ENCODE results near the gene INPP4B. TPM values are rescaled to one million over a fixed set of nuclear protein-coding genes. Genes with fewer than 3 reads are reported as not detected.

Gene INPP4B
- total RNA-seq, 1 donor from 2014 or later = 12.0 TPM

DNA sequence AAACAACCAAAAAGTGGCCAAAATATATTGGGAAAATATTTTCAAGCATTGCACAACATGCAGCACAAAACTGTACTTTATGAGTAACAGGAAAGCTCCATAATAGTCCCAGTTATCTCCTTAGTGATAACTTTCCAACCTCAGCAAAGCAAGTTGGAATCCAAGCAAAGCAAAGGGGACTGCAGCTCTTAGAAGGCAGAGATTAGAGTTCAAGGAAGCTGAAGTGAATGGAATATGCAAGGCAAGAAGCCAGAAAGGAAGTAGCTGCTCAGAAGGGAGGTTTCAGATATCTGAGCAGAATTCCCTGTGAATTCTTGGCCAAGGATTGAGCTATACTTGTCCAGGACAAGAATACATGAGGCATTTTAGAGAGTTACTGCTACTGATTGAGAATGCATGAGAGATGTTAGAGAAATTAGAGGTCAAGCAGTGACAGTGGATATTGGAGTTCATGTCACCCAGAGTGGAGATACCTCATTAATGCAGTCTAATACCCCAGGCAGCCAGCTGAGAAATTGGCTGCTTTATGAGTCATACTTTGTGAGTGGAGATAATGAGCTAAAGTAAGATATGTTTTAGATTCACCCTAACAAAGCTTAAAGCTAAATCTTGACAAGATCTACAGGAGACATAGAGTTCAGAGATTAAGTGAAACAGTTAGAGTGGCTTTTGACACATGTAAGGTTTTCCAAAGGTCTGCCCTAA lies 102.8 kb downstream of the INPP4B start:
- no peak overlapping the region for H3K4me3 ChIP-seq (ENCODE audit: low read depth, low read length)
- no peak for DNase-seq (ENCODE audit: low read depth)
- TF ChIP-seq, protein P1, sequence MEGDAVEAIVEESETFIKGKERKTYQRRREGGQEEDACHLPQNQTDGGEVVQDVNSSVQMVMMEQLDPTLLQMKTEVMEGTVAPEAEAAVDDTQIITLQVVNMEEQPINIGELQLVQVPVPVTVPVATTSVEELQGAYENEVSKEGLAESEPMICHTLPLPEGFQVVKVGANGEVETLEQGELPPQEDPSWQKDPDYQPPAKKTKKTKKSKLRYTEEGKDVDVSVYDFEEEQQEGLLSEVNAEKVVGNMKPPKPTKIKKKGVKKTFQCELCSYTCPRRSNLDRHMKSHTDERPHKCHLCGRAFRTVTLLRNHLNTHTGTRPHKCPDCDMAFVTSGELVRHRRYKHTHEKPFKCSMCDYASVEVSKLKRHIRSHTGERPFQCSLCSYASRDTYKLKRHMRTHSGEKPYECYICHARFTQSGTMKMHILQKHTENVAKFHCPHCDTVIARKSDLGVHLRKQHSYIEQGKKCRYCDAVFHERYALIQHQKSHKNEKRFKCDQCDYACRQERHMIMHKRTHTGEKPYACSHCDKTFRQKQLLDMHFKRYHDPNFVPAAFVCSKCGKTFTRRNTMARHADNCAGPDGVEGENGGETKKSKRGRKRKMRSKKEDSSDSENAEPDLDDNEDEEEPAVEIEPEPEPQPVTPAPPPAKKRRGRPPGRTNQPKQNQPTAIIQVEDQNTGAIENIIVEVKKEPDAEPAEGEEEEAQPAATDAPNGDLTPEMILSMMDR (conservative IDR thresholded peaks at IDR 0.05; ENCODE audit: low read depth, low read length) = no peak

DNA sequence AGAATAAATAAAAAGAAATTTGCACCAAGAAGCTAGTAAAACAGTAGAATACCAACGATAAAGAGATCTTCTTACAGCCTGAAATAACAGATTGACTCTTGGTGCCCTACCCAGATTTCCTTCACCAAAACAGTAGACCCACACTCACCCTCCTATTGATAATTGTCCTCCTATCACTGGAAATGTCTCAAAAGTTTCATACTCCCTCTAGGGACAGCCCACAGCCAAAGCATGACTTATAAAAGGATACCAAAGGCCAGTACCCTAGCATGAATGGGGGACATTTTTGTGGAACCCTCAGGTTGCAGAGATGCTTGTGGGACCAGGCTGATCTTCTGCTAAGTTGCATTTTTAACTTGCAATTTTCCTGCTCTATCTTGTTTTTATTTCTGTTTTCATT lies 104.1 kb downstream of the INPP4B start:
- no peak for DNase-seq (ENCODE audit: low read depth)
- H3K4me3 ChIP-seq (ENCODE audit: low read depth, low read length) = no peak overlapping the region
- TF ChIP-seq, protein P1 (conservative IDR thresholded peaks at IDR 0.05; ENCODE audit: low read depth, low read length) = peak; percentile 35

DNA sequence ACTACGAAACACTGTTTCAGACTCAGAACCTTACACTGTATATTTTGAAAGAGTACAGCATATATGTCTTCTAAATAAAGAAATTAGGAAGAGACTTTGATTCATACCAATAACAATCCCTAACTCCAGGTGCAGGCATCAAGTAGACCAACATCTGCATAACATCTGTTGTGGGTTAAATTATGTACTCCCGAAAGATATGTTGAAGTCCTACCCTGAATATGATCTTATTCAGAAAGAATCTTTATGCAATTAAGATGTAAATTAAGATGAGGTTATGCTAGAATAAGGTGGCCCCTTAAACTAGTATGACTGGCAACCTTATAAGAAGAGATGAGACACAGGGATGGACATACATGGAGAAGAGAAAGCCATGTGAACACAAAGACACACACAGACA lies 117.9 kb downstream of the INPP4B start:
- no peak for DNase-seq (ENCODE audit: low read depth)
- H3K4me3 ChIP-seq (ENCODE audit: low read depth, low read length) = no peak overlapping the region
- TF ChIP-seq, protein P1 (conservative IDR thresholded peaks at IDR 0.05; ENCODE audit: low read depth, low read length) = no peak

DNA sequence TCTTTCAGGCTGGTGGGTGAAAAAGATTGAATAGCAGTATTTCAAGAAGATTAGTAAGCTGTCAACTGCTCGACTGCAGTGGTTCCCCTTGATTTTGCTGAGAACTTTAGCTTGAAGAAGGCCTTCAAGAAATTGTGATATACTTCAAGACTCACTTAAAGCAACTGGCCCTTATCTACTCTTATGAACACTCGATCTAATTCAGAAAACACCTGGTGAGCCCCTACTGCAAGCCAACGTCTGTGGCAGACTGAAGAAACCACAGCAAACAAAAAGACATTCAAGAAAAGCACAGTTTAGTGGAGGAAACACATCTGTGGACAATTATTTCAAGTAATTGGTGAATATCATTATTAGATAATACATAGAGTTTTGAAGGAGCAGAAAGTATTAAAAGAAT lies 119.0 kb downstream of the INPP4B start:
- TF ChIP-seq, protein P1 (conservative IDR thresholded peaks at IDR 0.05; ENCODE audit: low read depth, low read length) = no peak
- DNase-seq (ENCODE audit: low read depth) = no peak
- no peak overlapping the region for H3K4me3 ChIP-seq (ENCODE audit: low read depth, low read length)

DNA sequence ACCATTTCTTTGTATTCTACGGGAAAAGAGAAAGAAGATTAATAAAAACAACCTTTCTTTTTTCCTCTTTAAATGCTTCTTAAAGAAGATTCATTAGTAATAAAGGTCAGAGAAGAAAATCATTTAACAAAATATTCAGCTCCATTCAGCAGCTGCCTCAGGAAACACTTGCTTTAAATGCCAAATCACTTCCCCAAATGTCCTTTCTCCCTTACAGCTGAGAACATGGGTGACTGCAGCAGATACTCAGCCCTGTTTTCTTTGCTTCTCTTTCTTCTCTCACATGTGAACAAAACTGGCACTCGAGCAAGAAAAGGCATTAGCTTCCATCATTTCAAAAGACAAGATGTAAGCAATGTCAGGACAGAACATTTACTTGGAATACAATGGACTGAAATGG lies 120.2 kb downstream of the INPP4B start:
- TF ChIP-seq, protein P1 (conservative IDR thresholded peaks at IDR 0.05; ENCODE audit: low read depth, low read length) = no peak
- no peak for DNase-seq (ENCODE audit: low read depth)

DNA sequence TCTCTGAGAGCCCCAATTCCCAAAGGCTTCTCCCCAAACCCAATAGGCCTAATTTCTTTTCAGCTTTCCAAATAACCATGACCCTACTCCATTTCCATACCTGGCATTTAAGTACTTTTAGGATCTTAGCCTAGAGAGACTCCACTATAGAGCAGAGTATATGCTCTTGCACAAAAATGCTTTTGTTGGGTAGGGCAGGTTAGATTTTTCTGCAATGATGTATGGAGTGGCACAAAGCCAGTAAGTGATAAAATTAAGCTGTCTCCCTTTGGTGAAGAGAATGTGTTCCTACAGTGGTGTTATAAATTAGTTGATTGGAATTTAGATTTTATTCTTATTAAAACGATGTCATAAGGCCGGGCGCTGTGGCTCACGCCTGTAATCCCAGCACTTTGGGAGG lies 124.9 kb downstream of the INPP4B start:
- H3K4me3 ChIP-seq (ENCODE audit: low read depth, low read length) = no peak overlapping the region
- TF ChIP-seq, protein P1 (conservative IDR thresholded peaks at IDR 0.05; ENCODE audit: low read depth, low read length) = no peak
- DNase-seq (ENCODE audit: low read depth) = no peak

More for the DNA sequence above, 120.2 kb downstream of the INPP4B start:
- no peak overlapping the region for H3K4me3 ChIP-seq (ENCODE audit: low read depth, low read length)

Measured in epithelial cell of proximal tubule (primary cell).